Prostate gland (tissue), 2 donors: ENCODE measurements around the gene FAM193B. TPM values are rescaled to one million over a fixed set of nuclear protein-coding genes. Genes with fewer than 3 reads are reported as not detected.

Source experiments
- DNase-seq: peaks from one replicate; pipeline ENCODE4 v3.0.0-alpha.2; 2019; ENCODE audit warnings: low spot score
- H3K27ac ChIP-seq, 2 donors: fragments of 200-600 bp; sonication (generic); 2 replicates each; pipeline ENCODE4 v1.5.1; 2017 to 2019
- H3K27me3 ChIP-seq: fragments of 200-600 bp; sonication (generic); replicated peaks from 2 replicates; pipeline ENCODE4 v1.5.1; 2019; ENCODE audit not compliant: insufficient read depth
- H3K36me3 ChIP-seq, 2 donors: fragments of 200-600 bp; sonication (generic); 1 replicate in 1 of 2; 2 replicates in 1 of 2; pipeline versions ENCODE4 v1.5.1 to v1.8.1; 2017 to 2019
- H3K4me1 ChIP-seq: fragments of 200-600 bp; sonication (generic); replicated peaks from 2 replicates; pipeline ENCODE4 v1.5.1; 2019
- H3K4me3 ChIP-seq, 2 donors: fragments of 200-600 bp; sonication (generic); 2 replicates each; pipeline ENCODE4 v1.5.1; 2017 to 2019
- H3K9me3 ChIP-seq: fragments of 200-600 bp; sonication (generic); 2 replicates; pipeline ENCODE4 v1.5.1; 2017
- POLR2A ChIP-seq: fragments of 450-650 bp; IDR thresholded peaks from one replicate; pipeline ENCODE4 v1.6.1; 2016; ENCODE audit warnings: antibody characterized with exemption, mild to moderate bottlenecking
- POLR2AphosphoS5 ChIP-seq: sonication (generic); formaldehyde crosslinking; IDR thresholded peaks from one replicate; pipeline ENCODE4 v1.6.1; 2017; ENCODE audit warnings: antibody characterized with exemption
- WGBS: methylation state at CpG from one replicate; pipeline ENCODE4 v1.1.5; 2018; 5-methylcytosine and 5-hydroxymethylcytosine counted together
- intact Hi-C: fragments of 100-400 bp; cut with DNase I; formaldehyde crosslinking; loops from one replicate; pipeline ENCODE4 v1.14.2; 2022
- total RNA-seq, 2 donors: library from RNA; depleted of rRNA; stranded (reverse); fragments of >200 nt; gene quantifications; one replicate each; pipeline ENCODE4 v1.1.0, GENCODE V29; 2016
- TF ChIP-seq, protein P1 (sequence below), 4 experiments: fragments of 200-600 bp in 2 of 4; fragments of 450-650 bp in 2 of 4; sonication (generic) in 2 of 4; IDR thresholded peaks; 1 replicate in 3 of 4; 2 replicates in 1 of 4; pipeline ENCODE4 v1.5.1; 2016 to 2019; ENCODE audit warnings: antibody characterized with exemption in 4 of 4, mild to moderate bottlenecking in 2 of 4, moderate library complexity in 2 of 4

The FAM193B gene
- total RNA-seq, 2 donors from 2014 or later, result 59.6 to 112 TPM

DNA sequence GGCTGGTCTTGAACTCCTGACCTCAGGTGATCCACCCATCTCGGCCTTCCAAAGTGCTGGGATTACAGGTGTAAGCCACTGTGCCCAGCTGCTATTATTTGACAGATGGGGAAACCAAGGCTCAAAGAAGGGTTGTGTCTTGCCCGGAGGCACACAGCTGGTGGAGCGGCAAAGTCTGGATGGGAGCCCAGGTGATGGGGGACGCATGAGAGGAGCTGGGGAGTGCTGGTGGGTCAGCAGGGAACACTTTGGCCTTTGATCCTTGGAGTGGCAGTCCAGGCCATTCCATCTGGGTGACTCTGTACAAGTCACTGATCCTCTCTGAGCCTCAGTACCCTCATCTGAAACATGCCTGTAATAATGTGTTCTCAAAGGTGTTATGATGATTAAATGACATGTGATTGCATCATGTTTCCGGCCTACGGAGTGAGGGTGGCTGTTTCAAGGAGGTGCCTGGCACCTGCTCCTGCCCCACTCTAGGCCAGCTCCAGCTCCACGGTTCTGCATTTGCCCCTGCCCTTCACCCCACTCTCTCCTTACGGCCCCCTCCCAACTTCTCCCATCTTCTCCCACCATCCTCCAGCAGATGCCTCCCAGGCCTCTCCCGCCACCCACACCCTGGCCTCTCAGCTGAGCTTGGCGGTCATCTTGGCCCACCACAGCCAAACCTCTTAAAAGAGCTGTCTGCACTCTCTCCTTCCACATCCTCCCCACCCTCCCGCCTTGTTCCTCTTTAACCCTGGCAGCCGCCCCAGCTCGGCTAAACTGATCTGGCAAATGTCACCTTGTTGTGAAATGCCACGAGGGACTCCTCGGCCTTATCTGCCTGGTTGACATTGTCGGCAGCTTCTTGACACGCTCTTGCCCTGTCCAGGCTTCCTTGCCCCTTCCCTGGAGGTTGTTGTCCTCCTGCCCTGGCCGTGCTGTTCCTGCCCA, 75.4 kb downstream of the FAM193B start:
- H3K4me1 ChIP-seq, result peaks cover 13% of the 10 kb centered on the region
- intact Hi-C loops, result no loop called here

GRCh38 chr5:177477701-177478477, 76.5 kb downstream of the FAM193B start:
- intact Hi-C loops, result no loop called here
- no peak for TF ChIP-seq POLR2AphosphoS5
- TF ChIP-seq, protein P1, sequence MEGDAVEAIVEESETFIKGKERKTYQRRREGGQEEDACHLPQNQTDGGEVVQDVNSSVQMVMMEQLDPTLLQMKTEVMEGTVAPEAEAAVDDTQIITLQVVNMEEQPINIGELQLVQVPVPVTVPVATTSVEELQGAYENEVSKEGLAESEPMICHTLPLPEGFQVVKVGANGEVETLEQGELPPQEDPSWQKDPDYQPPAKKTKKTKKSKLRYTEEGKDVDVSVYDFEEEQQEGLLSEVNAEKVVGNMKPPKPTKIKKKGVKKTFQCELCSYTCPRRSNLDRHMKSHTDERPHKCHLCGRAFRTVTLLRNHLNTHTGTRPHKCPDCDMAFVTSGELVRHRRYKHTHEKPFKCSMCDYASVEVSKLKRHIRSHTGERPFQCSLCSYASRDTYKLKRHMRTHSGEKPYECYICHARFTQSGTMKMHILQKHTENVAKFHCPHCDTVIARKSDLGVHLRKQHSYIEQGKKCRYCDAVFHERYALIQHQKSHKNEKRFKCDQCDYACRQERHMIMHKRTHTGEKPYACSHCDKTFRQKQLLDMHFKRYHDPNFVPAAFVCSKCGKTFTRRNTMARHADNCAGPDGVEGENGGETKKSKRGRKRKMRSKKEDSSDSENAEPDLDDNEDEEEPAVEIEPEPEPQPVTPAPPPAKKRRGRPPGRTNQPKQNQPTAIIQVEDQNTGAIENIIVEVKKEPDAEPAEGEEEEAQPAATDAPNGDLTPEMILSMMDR (IDR thresholded peaks at IDR 0.05), result no peak
- TF ChIP-seq POLR2A, result no peak
- H3K4me3 ChIP-seq, result no peak overlapping the region
- no peaks in the 10 kb centered on the region for H3K27me3 ChIP-seq
- 81% methylated on average over 13 of the region's 13 CpGs for WGBS
- no peaks in the 10 kb centered on the region for H3K9me3 ChIP-seq
- H3K36me3 ChIP-seq, result no peaks in the 10 kb centered on the region
- H3K27ac ChIP-seq, result peak overlapping the region in 1 of 2 donors; percentile 67
- DNase-seq, result no peak
- H3K4me1 ChIP-seq, result peaks cover 13% of the 10 kb centered on the region

More for the DNA sequence above, 75.4 kb downstream of the FAM193B start:
- DNase-seq, result peak; percentile 82
- H3K4me3 ChIP-seq, result no peak overlapping the region
- WGBS, result 18% methylated on average over 18 of the region's 18 CpGs
- no peaks in the 10 kb centered on the region for H3K9me3 ChIP-seq
- H3K27ac ChIP-seq, result peak overlapping the region; percentile 55 to 67
- H3K27me3 ChIP-seq, result no peaks in the 10 kb centered on the region
- H3K36me3 ChIP-seq, result no peaks in the 10 kb centered on the region
- TF ChIP-seq, protein P1 (IDR thresholded peaks at IDR 0.05), result no peak
- TF ChIP-seq POLR2AphosphoS5 (peak; percentile 58), POLR2A (no peak)

DNA sequence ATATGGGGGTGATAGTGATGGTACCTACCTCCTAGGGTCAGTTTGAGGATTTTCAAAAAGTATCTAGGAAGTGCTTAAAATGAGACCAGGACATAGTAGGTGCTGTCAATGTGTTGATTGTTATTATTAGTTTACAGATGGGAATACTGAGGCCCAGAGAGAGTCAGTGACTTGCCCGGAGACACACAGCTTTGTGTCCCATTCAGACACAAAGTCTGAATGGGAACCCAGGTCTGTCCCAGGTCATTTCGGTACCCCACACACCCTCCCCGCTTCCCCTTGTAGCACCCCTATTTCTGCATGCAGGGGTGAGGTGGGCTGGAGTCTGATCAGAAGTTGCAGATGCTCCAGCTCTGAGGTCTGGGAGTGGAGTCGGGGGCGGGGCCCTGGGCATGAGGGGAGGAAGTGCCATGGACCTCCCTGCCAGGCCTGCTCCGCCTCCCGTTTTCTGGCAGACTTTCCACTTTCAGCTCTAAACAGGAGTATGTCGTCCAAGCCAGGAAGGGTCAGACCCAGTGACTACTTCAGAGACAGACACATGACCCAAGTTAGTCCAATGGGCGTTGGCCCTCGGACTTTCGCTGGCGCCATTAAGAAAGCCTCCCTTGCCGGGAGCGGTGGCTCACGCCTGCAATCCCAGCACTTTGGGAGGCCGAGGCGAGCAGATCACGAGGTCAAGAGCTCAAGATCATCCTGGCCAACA, 77.7 kb downstream of the FAM193B start:
- 75% methylated on average over 18 of the region's 18 CpGs for WGBS
- Histone ChIP-seq H3K4me1 (peaks cover 24% of the 10 kb centered on the region), H3K36me3 (no peaks in the 10 kb centered on the region), H3K9me3 (no peaks in the 10 kb centered on the region), H3K27me3 (no peaks in the 10 kb centered on the region), H3K4me3 (no peak overlapping the region), H3K27ac (no peak overlapping the region)
- intact Hi-C loops, result no loop called here
- no peak for DNase-seq
- no peak for TF ChIP-seq POLR2A
- TF ChIP-seq, protein P1 (IDR thresholded peaks at IDR 0.05), result no peak
- TF ChIP-seq POLR2AphosphoS5, result peak; percentile 7

GRCh38 chr5:177475563-177476427, 78.6 kb downstream of the FAM193B start:
- 67% methylated on average over 11 of the region's 11 CpGs for WGBS

More at GRCh38 chr5:177475563-177476427, 78.6 kb downstream of the FAM193B start:
- Histone ChIP-seq H3K9me3 (no peaks in the 10 kb centered on the region), H3K27ac (no peak overlapping the region), H3K27me3 (no peaks in the 10 kb centered on the region), H3K36me3 (no peaks in the 10 kb centered on the region), H3K4me1 (peaks cover 24% of the 10 kb centered on the region), H3K4me3 (no peak overlapping the region)
- intact Hi-C loops, result no loop called here
- TF ChIP-seq POLR2A, result no peak
- TF ChIP-seq, protein P1 (IDR thresholded peaks at IDR 0.05), result no peak
- no peak for TF ChIP-seq POLR2AphosphoS5
- no peak for DNase-seq
